Parathyroid adenoma (tissue), 2 donors: ENCODE data around the gene KLHDC7B.

Experiments used
- H2AFZ ChIP-seq: fragments of 300-600 bp; sonication (generic); one replicate; pipeline ENCODE4 v1.7.0; 2017; ENCODE audit warnings: antibody characterized with exemption, mild to moderate bottlenecking
- H3K27ac ChIP-seq: fragments of 300-600 bp; sonication (generic); one replicate; pipeline ENCODE4 v1.7.0; 2017
- H3K27me3 ChIP-seq: fragments of 300-600 bp; sonication (generic); one replicate; pipeline ENCODE4 v1.7.0; 2017; ENCODE audit warnings: low read length; ENCODE audit not compliant: control insufficient read depth, insufficient read depth
- H3K36me3 ChIP-seq: fragments of 300-600 bp; sonication (generic); one replicate; pipeline ENCODE4 v1.7.0; 2017; ENCODE audit warnings: low read length; ENCODE audit not compliant: control insufficient read depth, insufficient read depth
- H3K4me1 ChIP-seq: fragments of 300-600 bp; sonication (generic); one replicate; pipeline ENCODE4 v1.7.0; 2017; ENCODE audit warnings: control low read depth
- H3K4me2 ChIP-seq: fragments of 300-600 bp; sonication (generic); one replicate; pipeline ENCODE4 v1.7.0; 2017; ENCODE audit warnings: low read length
- H3K4me3 ChIP-seq: fragments of 300-600 bp; sonication (generic); one replicate; pipeline ENCODE4 v1.7.0; 2017; ENCODE audit warnings: low read depth, low read length
- H3K79me2 ChIP-seq: fragments of 300-600 bp; sonication (generic); one replicate; pipeline ENCODE4 v1.7.0; 2017; ENCODE audit warnings: control low read depth
- H3K9ac ChIP-seq: fragments of 300-600 bp; sonication (generic); one replicate; pipeline ENCODE4 v1.7.0; 2017; ENCODE audit warnings: mild to moderate bottlenecking
- H3K9me3 ChIP-seq: fragments of 300-600 bp; sonication (generic); one replicate; pipeline ENCODE4 v1.7.0; 2017; ENCODE audit warnings: low read length; ENCODE audit not compliant: control insufficient read depth
- CTCF ChIP-seq: fragments of 300-600 bp; sonication (generic); IDR thresholded peaks from one replicate; pipeline ENCODE4 v1.7.0; 2017; ENCODE audit warnings: antibody characterized with exemption, mild to moderate bottlenecking
- donor health status: primary hyperparathyroidism.

The KLHDC7B gene

GRCh38 chr22:50581950-50582492 is 36.3 kb downstream of the KLHDC7B start:
- no peak for TF ChIP-seq CTCF
- no peaks in the 10 kb centered on the region for H3K36me3 ChIP-seq
- no peaks in the 10 kb centered on the region for H3K27me3 ChIP-seq
- peak overlapping the region; percentile 98 for H3K4me2 ChIP-seq
- H3K27ac ChIP-seq, result peak overlapping the region; percentile 98
- H3K9me3 ChIP-seq, result no peaks in the 10 kb centered on the region
- H2AFZ ChIP-seq, result peak overlapping the region; percentile 84
- H3K4me3 ChIP-seq, result peak overlapping the region; percentile 98
- peaks cover 5% of the 10 kb centered on the region for H3K4me1 ChIP-seq
- H3K9ac ChIP-seq, result no peak overlapping the region
- H3K79me2 ChIP-seq, result no peaks in the 10 kb centered on the region

DNA sequence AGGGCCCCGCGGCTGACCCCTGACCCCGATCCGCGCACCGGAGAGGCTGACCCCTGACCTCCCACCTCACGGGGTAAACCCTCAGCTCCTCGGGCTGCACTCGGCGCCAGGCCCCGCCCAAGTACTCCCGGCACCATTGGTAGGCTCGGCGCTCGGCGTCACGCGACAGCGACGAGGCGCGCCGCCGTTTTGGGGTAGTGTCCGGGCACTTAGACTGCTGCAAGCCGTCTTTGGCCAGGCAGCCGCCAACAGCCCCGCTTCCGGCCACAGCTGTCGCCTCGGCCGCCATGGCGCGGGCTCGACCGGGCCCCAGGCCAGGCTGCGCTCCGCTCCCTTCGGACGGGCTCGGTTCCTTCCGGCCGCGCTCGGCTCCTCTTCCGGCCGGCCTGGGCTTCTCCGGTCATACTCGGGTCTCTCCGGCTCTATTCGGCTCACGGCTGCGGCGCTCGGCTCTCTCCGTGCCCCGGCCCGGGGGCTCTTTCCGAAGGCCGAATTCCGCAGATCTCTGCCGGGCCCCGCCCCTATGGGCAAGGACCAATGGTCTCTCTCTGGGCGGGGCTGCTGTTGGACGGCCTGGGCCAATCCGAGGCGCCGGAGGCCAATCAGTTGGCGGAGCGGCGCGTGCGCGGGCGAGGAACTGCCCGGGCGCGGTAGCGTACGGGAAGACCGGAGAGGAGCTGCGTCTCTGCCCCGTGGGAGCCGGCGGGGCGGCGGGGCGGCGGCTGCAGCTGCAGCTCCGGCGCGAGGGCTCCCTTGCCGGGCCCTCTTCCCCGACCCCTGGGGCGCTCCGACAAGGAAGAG is 37.0 kb downstream of the KLHDC7B start, which contains the start of gene CHKB:
Gene CHKB (minus strand): TSS at position 357 of the 801 bp plus-strand sequence. CDS start 68 bp downstream, at position 289.
- Histone ChIP-seq H3K9me3 (no peaks in the 10 kb centered on the region), H3K4me1 (peaks cover 5% of the 10 kb centered on the region), H2AFZ (peak within 1 kb of the TSS; percentile 84), H3K9ac (peak within 1 kb of the TSS; percentile 87), H3K27me3 (no peaks in the 10 kb centered on the region), H3K27ac (peak within 1 kb of the TSS; percentile 98), H3K4me2 (peak within 1 kb of the TSS; percentile 98), H3K36me3 (no peaks in the 10 kb centered on the region), H3K79me2 (no peaks in the 10 kb centered on the region), H3K4me3 (peak within 1 kb of the TSS; percentile 98)
- no peak for TF ChIP-seq CTCF

- peak overlapping the region; percentile 73 for H3K4me2 ChIP-seq
- no peak overlapping the region for H3K9ac ChIP-seq
- peak overlapping the region; percentile 98 for H3K27ac ChIP-seq
- H3K27me3 ChIP-seq, result no peaks in the 10 kb centered on the region
- H3K9me3 ChIP-seq, result no peaks in the 10 kb centered on the region
- H3K36me3 ChIP-seq, result no peaks in the 10 kb centered on the region
- peak overlapping the region; percentile 74 for H2AFZ ChIP-seq
- peaks cover 5% of the 10 kb centered on the region for H3K4me1 ChIP-seq
- H3K4me3 ChIP-seq, result peak overlapping the region; percentile 98
- no peak for TF ChIP-seq CTCF
- H3K79me2 ChIP-seq, result no peaks in the 10 kb centered on the region
These were observed 37.7 kb downstream of the KLHDC7B start for GRCh38 chr22:50583294-50583861.

- Histone ChIP-seq H3K36me3 (no peaks in the 10 kb centered on the region), H3K4me2 (no peak overlapping the region), H3K79me2 (no peaks in the 10 kb centered on the region), H2AFZ (no peak overlapping the region), H3K9me3 (no peaks in the 10 kb centered on the region), H3K27ac (no peak overlapping the region), H3K4me1 (peaks cover 5% of the 10 kb centered on the region), H3K27me3 (no peaks in the 10 kb centered on the region), H3K9ac (no peak overlapping the region), H3K4me3 (no peak overlapping the region)
- no peak for TF ChIP-seq CTCF
These were observed 38.7 kb downstream of the KLHDC7B start for GRCh38 chr22:50584106-50585096.
